HCT116 (cell line): Measurements from ENCODE around the gene ADORA2B. TPM values are rescaled to one million over a fixed set of nuclear protein-coding genes. Genes with fewer than 3 reads are reported as not detected.
"Not testable (repeated sequence)": the region's sequence is repeated elsewhere in the genome, so short reads cannot be mapped to it uniquely, and the experiment has no call there.

Source experiments
- ATAC-seq: fragments of 200-7000 bp; cut with Tn5 transposase; 2 replicates; pipeline ENCODE4 v1.9.1; 2020; ENCODE audit warnings: mild to moderate bottlenecking, moderate library complexity
- BruUV-seq: library from RNA; stranded (reverse); fragments of 400-500 nt; replicated peaks from 2 replicates; lab custom pipeline; 2021; lab: Mats Ljungman, UMichigan
- CTCF ChIA-PET: fragments of 300-600 bp; sonication (Branson Sonifier 250); formaldehyde crosslinking; loops from one replicate; lab custom pipeline; 2021; ENCODE audit warnings: antibody characterized with exemption; lab: Charles Lee
- POLR2A ChIA-PET: fragments of 300-600, 350-600 bp; sonication (Branson Sonifier 250); formaldehyde crosslinking; loops from one replicate; lab custom pipeline; 2021; ENCODE audit warnings: antibody characterized with exemption; lab: Charles Lee
- RAD21 ChIA-PET, 2 experiments: fragments of 300-600 bp; sonication (Branson Sonifier 250); formaldehyde crosslinking; loops; one replicate each; lab custom pipeline; 2023; ENCODE audit warnings: low total read pairs in 2 of 2; ENCODE audit not compliant: uncharacterized antibody in 2 of 2, unreplicated experiment in 2 of 2, low non-redundant PET in 1 of 2; lab: Charles Lee
- DNase-seq: peaks from one replicate; pipeline ENCODE4 v3.0.0-alpha.2; 2010; ENCODE audit warnings: low read depth, low spot score
- H2AFZ ChIP-seq: fragments of 200-600 bp; shearing (Covaris generic), sonication (generic); 2 replicates; pipeline ENCODE4 v1.6.1; 2017; ENCODE audit warnings: low read depth, mixed run types, mixed read lengths, antibody characterized with exemption, low read length; ENCODE audit not compliant: poor library complexity, severe bottlenecking
- H3K27ac ChIP-seq: 2 replicates; pipeline ENCODE4 v1.5.1; 2012; ENCODE audit warnings: low read depth, low read length
- H3K27me3 ChIP-seq: fragments of 200-600 bp; sonication (generic); 2 replicates; pipeline ENCODE4 v1.6.1; 2016; ENCODE audit warnings: mixed run types, low read length, mixed read lengths; ENCODE audit not compliant: insufficient read depth
- H3K36me3 ChIP-seq, 2 experiments: fragments of 200-500 bp in 1 of 2; fragments of 200-600 bp in 1 of 2; sonication (Bioruptor generic) in 1 of 2; sonication (generic) in 1 of 2; 2 replicates each; pipeline versions ENCODE4 v1.5.1 to v1.6.1; 2014 to 2016; ENCODE audit warnings: low read length in 2 of 2, inconsistent platforms in 1 of 2, mixed read lengths in 1 of 2, mixed run types in 1 of 2; ENCODE audit not compliant: insufficient read depth in 2 of 2, control insufficient read depth in 1 of 2
- H3K4me1 ChIP-seq, 2 experiments: fragments of 200-600 bp in 1 of 2; sonication (generic) in 1 of 2; 2 replicates each; pipeline versions ENCODE4 v1.5.1 to v1.6.1; 2012 to 2017; ENCODE audit warnings: low read length in 2 of 2, inconsistent platforms in 1 of 2, mild to moderate bottlenecking in 1 of 2, mixed read lengths in 1 of 2, mixed run types in 1 of 2, moderate library complexity in 1 of 2; ENCODE audit not compliant: insufficient read depth in 2 of 2, control insufficient read depth in 1 of 2
- H3K4me2 ChIP-seq: fragments of 200-600 bp; sonication (generic); 2 replicates; pipeline ENCODE4 v1.6.1; 2017; ENCODE audit warnings: mixed run types, low read length, mixed read lengths
- H3K4me3 ChIP-seq, 2 experiments: fragments of 200-600 bp in 1 of 2; sonication (generic) in 1 of 2; replicated peaks in 1 of 2; 2 replicates each; pipeline ENCODE4 v1.5.1; 2011 to 2016; ENCODE audit warnings: low read length in 2 of 2, control low read depth in 1 of 2, low read depth in 1 of 2, mild to moderate bottlenecking in 1 of 2, mixed read lengths in 1 of 2, mixed run types in 1 of 2
- H3K79me2 ChIP-seq: fragments of 200-600 bp; sonication (generic); 2 replicates; pipeline ENCODE4 v1.6.1; 2017; ENCODE audit warnings: mild to moderate bottlenecking, mixed run types, low read length, moderate library complexity, mixed read lengths; ENCODE audit not compliant: insufficient read depth
- H3K9ac ChIP-seq: fragments of 200-600 bp; sonication (generic); 2 replicates; pipeline ENCODE4 v1.6.1; 2016; ENCODE audit warnings: low read length, mixed read lengths
- H3K9me2 ChIP-seq: fragments of 200-600 bp; sonication (generic), shearing (Covaris generic); 2 replicates; pipeline ENCODE4 v1.6.1; 2017; ENCODE audit warnings: mixed run types, mild to moderate bottlenecking, moderate library complexity; ENCODE audit not compliant: insufficient read depth
- H3K9me3 ChIP-seq, 2 experiments: fragments of 200-500 bp in 1 of 2; fragments of 200-600 bp in 1 of 2; sonication (Bioruptor generic) in 1 of 2; sonication (generic) in 1 of 2; 2 replicates each; pipeline ENCODE4 v1.6.1; 2014 to 2017; ENCODE audit warnings: low read length in 2 of 2, mixed read lengths in 2 of 2, inconsistent platforms in 1 of 2, low read depth in 1 of 2, mild to moderate bottlenecking in 1 of 2, mixed run types in 1 of 2, moderate library complexity in 1 of 2; ENCODE audit not compliant: control insufficient read depth in 1 of 2, insufficient read depth in 1 of 2
- H4K20me1 ChIP-seq: fragments of 200-600 bp; sonication (generic), shearing (Covaris generic); 2 replicates; pipeline ENCODE4 v1.6.1; 2017; ENCODE audit warnings: mixed run types, mild to moderate bottlenecking, moderate library complexity; ENCODE audit not compliant: insufficient read depth
- ELF1 ChIP-seq: IDR thresholded peaks from 2 replicates; pipeline ENCODE4 v1.6.1; 2012; ENCODE audit warnings: low read depth, borderline replicate concordance
- JUND ChIP-seq: IDR thresholded peaks from 2 replicates; pipeline ENCODE4 v1.6.1; 2012
- MAX ChIP-seq: IDR thresholded peaks from 2 replicates; pipeline ENCODE4 v1.6.1; 2012
- RAD21 ChIP-seq: IDR thresholded peaks from 2 replicates; pipeline ENCODE4 v1.6.1; 2012; ENCODE audit warnings: low read depth, mild to moderate bottlenecking
- REST ChIP-seq: IDR thresholded peaks from 2 replicates; pipeline ENCODE4 v1.6.1; 2012; ENCODE audit warnings: low read depth
- SIN3A ChIP-seq: IDR thresholded peaks from 2 replicates; pipeline ENCODE4 v1.6.1; 2012; ENCODE audit warnings: low read depth
- SP1 ChIP-seq: IDR thresholded peaks from 2 replicates; pipeline ENCODE4 v1.6.1; 2012; ENCODE audit warnings: low read depth
- YY1 ChIP-seq: IDR thresholded peaks from 2 replicates; pipeline ENCODE4 v1.6.1; 2011; ENCODE audit warnings: low read length, low read depth, moderate library complexity, mild to moderate bottlenecking; ENCODE audit not compliant: insufficient replicate concordance; ENCODE audit errors: extremely low read depth
- ZNF274 ChIP-seq: fragments of 200-500 bp; sonication (Bioruptor generic); IDR thresholded peaks from 2 replicates; pipeline ENCODE4 v1.6.1; 2014; ENCODE audit warnings: mild to moderate bottlenecking, low read depth, low read length, inconsistent platforms
- intact Hi-C: fragments of 100-400 bp; cut with micrococcal nuclease; formaldehyde crosslinking; loops from 2 replicates; pipeline ENCODE4 v1.10.0; 2022
- total RNA-seq: library from RNA; stranded (reverse); gene quantifications from one replicate; pipeline ENCODE4 v1.2.1, GENCODE V29; 2021; ENCODE audit not compliant: unreplicated experiment

ADORA2B gene
- total RNA-seq, 1 experiment from 2014 or later = 47.5 TPM

- BruUV-seq, H3K27me3 ChIP-seq, H4K20me1 ChIP-seq, H3K9ac ChIP-seq, DNase-seq, H3K4me2 ChIP-seq, intact Hi-C loops, POLR2A ChIA-PET, ATAC-seq, H3K4me3 ChIP-seq, H3K36me3 ChIP-seq, RAD21 ChIA-PET, H3K9me2 ChIP-seq, H3K4me1 ChIP-seq, H3K27ac ChIP-seq, H3K9me3 ChIP-seq, H3K79me2 ChIP-seq: not testable (repeated sequence)
- peak overlapping the region; percentile 22 for H2AFZ ChIP-seq
- CTCF ChIA-PET = interaction anchor here (1.1 kb wide), 1 partner anchor 8 kb away, joined by 3 read pairs; no protein-coding TSS in a partner anchor
Measured at GRCh38 chr17:15936481-15936880, 8.4 kb upstream of the ADORA2B start.

GRCh38 chr17:15941781-15942180, 3.1 kb upstream of the ADORA2B start:
- Histone ChIP-seq H3K27me3 (no peaks in the 10 kb centered on the region), H3K9me3 (no peaks in the 10 kb centered on the region), H3K4me3 (no peak overlapping the region; a peak in 1 of 4 replicates), H3K79me2 (peaks cover 17% of the 10 kb centered on the region), H3K4me2 (peak overlapping the region; percentile 39), H3K9me2 (no peaks in the 10 kb centered on the region), H3K36me3 (no peaks in the 10 kb centered on the region), H4K20me1 (no peaks in the 10 kb centered on the region), H3K9ac (no peak overlapping the region), H3K27ac (no peak overlapping the region), H2AFZ (peak overlapping the region; percentile 45), H3K4me1 (peaks cover 1 to 31% of the 10 kb centered on the region in 2 experiments; a peak in 3 of 4 replicates)
- DNase-seq (no peak), ATAC-seq (no peak)
- POLR2A ChIA-PET = interaction anchor here (0.6 to 2.1 kb wide), 2 partner anchors 18 to 138 kb away, joined by 3 to 6 read pairs; no protein-coding TSS in a partner anchor
- no TSS peak for BruUV-seq
- RAD21 ChIA-PET = no interaction called here
- intact Hi-C loops = no loop called here
- TF ChIP-seq SP1 (no peak), ELF1 (no peak), SIN3A (no peak), ZNF274 (no peak), RAD21 (no peak), JUND (no peak), MAX (no peak), REST (no peak), YY1 (no peak)
- CTCF ChIA-PET = no interaction called here
